DND-41 (cell line): Measurements from ENCODE around the gene IL37.

Source experiments
- EZH2 ChIP-seq: IDR thresholded peaks from 3 replicates; pipeline ENCODE4 v1.6.1; 2012; ENCODE audit warnings: borderline replicate concordance, low read depth, mild to moderate bottlenecking, moderate library complexity, low read length, inconsistent platforms; ENCODE audit not compliant: severe bottlenecking
- TF ChIP-seq, protein P1 (sequence below): IDR thresholded peaks from 2 replicates; pipeline ENCODE4 v1.5.1; 2012; ENCODE audit warnings: borderline replicate concordance, low read length, moderate library complexity, mild to moderate bottlenecking; ENCODE audit not compliant: poor library complexity, severe bottlenecking; ENCODE audit errors: extremely low read depth

DNA sequence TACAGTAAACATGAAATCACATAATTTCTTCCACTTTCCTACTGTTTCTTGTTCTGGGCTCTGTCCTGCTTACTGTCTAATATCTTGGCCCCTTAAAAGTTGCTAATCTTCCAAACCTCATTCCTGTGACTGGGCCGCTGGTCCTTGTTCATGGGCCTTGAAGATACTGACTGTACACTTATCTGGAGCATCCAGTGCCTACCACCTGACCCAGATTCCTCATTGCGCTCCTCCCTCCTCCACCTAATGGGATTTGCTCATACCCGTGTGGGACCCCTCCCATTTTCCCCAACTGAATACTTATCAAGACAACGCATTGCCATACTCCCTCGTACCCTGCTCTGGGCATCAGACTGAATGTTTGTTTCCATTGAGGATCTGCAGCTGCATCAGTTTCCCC lies 6.1 kb upstream of the IL37 start:
- TF ChIP-seq, protein P1, sequence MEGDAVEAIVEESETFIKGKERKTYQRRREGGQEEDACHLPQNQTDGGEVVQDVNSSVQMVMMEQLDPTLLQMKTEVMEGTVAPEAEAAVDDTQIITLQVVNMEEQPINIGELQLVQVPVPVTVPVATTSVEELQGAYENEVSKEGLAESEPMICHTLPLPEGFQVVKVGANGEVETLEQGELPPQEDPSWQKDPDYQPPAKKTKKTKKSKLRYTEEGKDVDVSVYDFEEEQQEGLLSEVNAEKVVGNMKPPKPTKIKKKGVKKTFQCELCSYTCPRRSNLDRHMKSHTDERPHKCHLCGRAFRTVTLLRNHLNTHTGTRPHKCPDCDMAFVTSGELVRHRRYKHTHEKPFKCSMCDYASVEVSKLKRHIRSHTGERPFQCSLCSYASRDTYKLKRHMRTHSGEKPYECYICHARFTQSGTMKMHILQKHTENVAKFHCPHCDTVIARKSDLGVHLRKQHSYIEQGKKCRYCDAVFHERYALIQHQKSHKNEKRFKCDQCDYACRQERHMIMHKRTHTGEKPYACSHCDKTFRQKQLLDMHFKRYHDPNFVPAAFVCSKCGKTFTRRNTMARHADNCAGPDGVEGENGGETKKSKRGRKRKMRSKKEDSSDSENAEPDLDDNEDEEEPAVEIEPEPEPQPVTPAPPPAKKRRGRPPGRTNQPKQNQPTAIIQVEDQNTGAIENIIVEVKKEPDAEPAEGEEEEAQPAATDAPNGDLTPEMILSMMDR = no peak
- TF ChIP-seq EZH2 = no peak
